ENCODE results near the gene KDM8. TPM values are rescaled to one million over a fixed set of nuclear protein-coding genes. Genes with fewer than 3 reads are reported as not detected.

KDM8 gene
- polyA plus RNA-seq, 1 of the 3 experiments (the other 2 are of a cell fraction), result 3.3 TPM

- no peaks in the 10 kb centered on the region for H3K9me3 ChIP-seq
- WGBS (ENCODE audit: low lambda C conversion rate), result 26% methylated on average over 24 of the region's 24 CpGs
These were observed 48.4 kb upstream of the KDM8 start for GRCh38 chr16:27154705-27155521.

GRCh38 chr16:27156579-27156978 lies 46.7 kb upstream of the KDM8 start:
- Histone ChIP-seq H3K4me2 (no peak overlapping the region), H3F3A (replicated peaks; ENCODE audit: insufficient read depth) (no peaks in the 10 kb centered on the region), H3K9me2 (no peaks in the 10 kb centered on the region), H3K4me1 (ENCODE audit: control insufficient read depth in 1 of 2, insufficient read depth in 2 of 2, low read depth in 1 of 2, low read length in 1 of 2) (peaks cover 0 to 31% of the 10 kb centered on the region in 2 experiments; a peak in 1 of 4 replicates), H3K9ac (no peak overlapping the region), H3K79me2 (ENCODE audit: insufficient read depth) (no peaks in the 10 kb centered on the region), H3K36me3 (replicated peaks in 1 of 2; ENCODE audit: control insufficient read depth in 1 of 2, insufficient read depth in 2 of 2, low read length in 1 of 2) (no peaks in the 10 kb centered on the region), H3K27me3 (ENCODE audit: insufficient read depth) (no peaks in the 10 kb centered on the region), H2AFZ (ENCODE audit: low read depth) (no peak overlapping the region), H4K20me1 (ENCODE audit: insufficient read depth) (no peaks in the 10 kb centered on the region), H3K9me3 (no peaks in the 10 kb centered on the region), H3K4me3 (ENCODE audit: low read depth in 2 of 2, low read length in 1 of 2) (no peak overlapping the region), H3K27ac (ENCODE audit: low read depth in 2 of 2, low read length in 1 of 2) (no peak overlapping the region)
- CTCF ChIA-PET, result interaction anchor here (1.1 to 6.9 kb wide), 7 partner anchors 9 to 219 kb away, joined by 3 to 68 read pairs (median 10); no protein-coding TSS in a partner anchor
- TF ChIP-seq CHD2 (IDR thresholded peaks at IDR 0.05; ENCODE audit: low read length, partially characterized antibody) (no peak), EP300 (IDR thresholded peaks at IDR 0.05; ENCODE audit: borderline replicate concordance in 1 of 2, low read depth in 1 of 2, low read length in 1 of 2) (no peak), RCOR1 (IDR thresholded peaks at IDR 0.05; ENCODE audit: low read length) (no peak), ELF1 (IDR thresholded peaks at IDR 0.05) (no peak), TAF1 (IDR thresholded peaks at IDR 0.05; ENCODE audit: borderline replicate concordance, low read depth, low read length) (no peak), MAX (IDR thresholded peaks at IDR 0.05; ENCODE audit: low read depth) (no peak), MXI1 (IDR thresholded peaks at IDR 0.05; ENCODE audit: low read depth, low read length) (no peak)
- POLR2A ChIA-PET, result no interaction called here
- no peak for DNase-seq
- WGBS (ENCODE audit: low lambda C conversion rate), result 25% methylated on average over 3 of the region's 3 CpGs

More at GRCh38 chr16:27154705-27155521, 48.4 kb upstream of the KDM8 start:
- Histone ChIP-seq H2AFZ (ENCODE audit: low read depth) (no peak overlapping the region), H3K9ac (no peak overlapping the region), H3K79me2 (ENCODE audit: insufficient read depth) (no peaks in the 10 kb centered on the region), H3F3A (replicated peaks; ENCODE audit: insufficient read depth) (no peaks in the 10 kb centered on the region), H3K4me3 (ENCODE audit: low read depth in 2 of 2, low read length in 1 of 2) (peak overlapping the region in 1 of 2 experiments; percentile 34; a peak in 1 of 4 replicates), H3K36me3 (replicated peaks in 1 of 2; ENCODE audit: control insufficient read depth in 1 of 2, insufficient read depth in 2 of 2, low read length in 1 of 2) (no peaks in the 10 kb centered on the region), H3K27ac (ENCODE audit: low read depth in 2 of 2, low read length in 1 of 2) (no peak overlapping the region), H3K4me1 (ENCODE audit: control insufficient read depth in 1 of 2, insufficient read depth in 2 of 2, low read depth in 1 of 2, low read length in 1 of 2) (peaks cover 0 to 32% of the 10 kb centered on the region in 2 experiments; a peak in 1 of 4 replicates), H3K27me3 (ENCODE audit: insufficient read depth) (no peaks in the 10 kb centered on the region), H3K9me2 (no peaks in the 10 kb centered on the region), H4K20me1 (ENCODE audit: insufficient read depth) (no peaks in the 10 kb centered on the region), H3K4me2 (no peak overlapping the region)
- peak; percentile 97 for TF ChIP-seq CTCF (IDR thresholded peaks at IDR 0.05)
- TF ChIP-seq GATA2 (CRISPR knock-in tag; IDR thresholded peaks at IDR 0.05), result no peak
- no peak for TF ChIP-seq ELF1 (IDR thresholded peaks at IDR 0.05)
- peak; percentile 11 for TF ChIP-seq CHD2 (IDR thresholded peaks at IDR 0.05; ENCODE audit: low read length, partially characterized antibody)
- TF ChIP-seq RAD21 (IDR thresholded peaks at IDR 0.05; ENCODE audit: low read length), result peak; percentile 65
- no peak for TF ChIP-seq FOXM1 (IDR thresholded peaks at IDR 0.05; ENCODE audit: low read depth)
- TF ChIP-seq SMC3 (IDR thresholded peaks at IDR 0.05; ENCODE audit: low read depth, low read length), result peak; percentile 84
- POLR2A ChIA-PET, result no interaction called here
- DNase-seq, result peak; percentile 77
- CTCF ChIA-PET, result interaction anchor here (0.7 to 6.9 kb wide), 20 partner anchors 8 to 286 kb away, joined by 3 to 68 read pairs (median 4); no protein-coding TSS in a partner anchor
